Neural progenitor cell (in vitro differentiated cells): ENCODE measurements around the gene SMPD1. TPM values are rescaled to one million over a fixed set of nuclear protein-coding genes. Genes with fewer than 3 reads are reported as not detected.

Experiments used
- DNase-seq: peaks from one replicate; pipeline ENCODE4 v3.0.0-alpha.2; 2016; ENCODE audit warnings: low spot score
- H2AFZ ChIP-seq: fragments of 200-600 bp; sonication (generic); replicated peaks from 2 replicates; pipeline ENCODE4 v1.6.1; 2016; ENCODE audit warnings: antibody characterized with exemption
- H3F3A ChIP-seq: fragments of 200-600 bp; sonication (generic); 2 replicates; pipeline ENCODE4 v1.6.1; 2016; ENCODE audit warnings: antibody characterized with exemption, low read depth
- H3K27ac ChIP-seq: fragments of 200-600 bp; sonication (generic); 2 replicates; pipeline ENCODE4 v1.5.1; 2016; ENCODE audit warnings: mild to moderate bottlenecking
- H3K27me3 ChIP-seq: fragments of 200-600 bp; sonication (generic); 2 replicates; pipeline ENCODE4 v1.6.1; 2016; ENCODE audit warnings: mild to moderate bottlenecking, moderate library complexity
- H3K36me3 ChIP-seq: fragments of 200-600 bp; sonication (generic); 2 replicates; pipeline ENCODE4 v1.5.1; 2016
- H3K4me1 ChIP-seq: fragments of 200-600 bp; sonication (generic); 2 replicates; pipeline ENCODE4 v1.6.1; 2016; ENCODE audit warnings: mixed run types
- H3K4me2 ChIP-seq: fragments of 200-600 bp; sonication (generic); 2 replicates; pipeline ENCODE4 v1.6.1; 2016
- H3K4me3 ChIP-seq: fragments of 200-600 bp; sonication (generic); 2 replicates; pipeline ENCODE4 v1.5.1; 2016
- H3K79me2 ChIP-seq: fragments of 200-600 bp; sonication (generic); 2 replicates; pipeline ENCODE4 v1.6.1; 2016; ENCODE audit warnings: low read depth
- H3K9ac ChIP-seq: fragments of 200-600 bp; sonication (generic); 2 replicates; pipeline ENCODE4 v1.6.1; 2016
- H3K9me3 ChIP-seq: fragments of 200-600 bp; sonication (generic); 2 replicates; pipeline ENCODE4 v1.5.1; 2016; ENCODE audit warnings: low read depth
- H4K20me1 ChIP-seq: fragments of 200-600 bp; sonication (generic); 2 replicates; pipeline ENCODE4 v1.6.1; 2016; ENCODE audit warnings: low read depth
- H3K27ac Mint-ChIP-seq: 3 replicates; pipeline ENCODE4 v1.8.0; 2021; ENCODE audit warnings: mixed read lengths
- H3K27me3 Mint-ChIP-seq: 2 replicates; pipeline ENCODE4 v1.8.0; 2022; ENCODE audit warnings: low read depth, mild to moderate bottlenecking, inconsistent platforms, moderate library complexity, mixed read lengths; ENCODE audit not compliant: insufficient read depth
- H3K36me3 Mint-ChIP-seq: 3 replicates; pipeline ENCODE4 v1.8.0; 2021; ENCODE audit warnings: mixed read lengths
- H3K4me1 Mint-ChIP-seq: 3 replicates; pipeline ENCODE4 v1.8.0; 2021; ENCODE audit warnings: mixed read lengths
- H3K4me3 Mint-ChIP-seq: 3 replicates; pipeline ENCODE4 v1.8.0; 2021; ENCODE audit warnings: mild to moderate bottlenecking, moderate library complexity, mixed read lengths
- H3K9me3 Mint-ChIP-seq: 3 replicates; pipeline ENCODE4 v1.8.0; 2020; ENCODE audit warnings: mixed read lengths
- CTCF ChIP-seq: fragments of 200-600 bp; sonication (generic); IDR thresholded peaks from 2 replicates; pipeline ENCODE4 v1.5.1; 2017; ENCODE audit warnings: antibody characterized with exemption, mild to moderate bottlenecking
- EZH2 ChIP-seq: fragments of 200-600 bp; sonication (generic); IDR thresholded peaks from 2 replicates; pipeline ENCODE4 v1.6.1; 2017; ENCODE audit warnings: antibody characterized with exemption, mild to moderate bottlenecking, moderate library complexity
- EZH2phosphoT487 ChIP-seq: fragments of 200-600 bp; sonication (generic); IDR thresholded peaks from 2 replicates; pipeline ENCODE4 v1.6.1; 2017; ENCODE audit warnings: antibody characterized with exemption
- total RNA-seq: library from RNA; depleted of rRNA; stranded (reverse); fragments of >200 nt; gene quantifications from 2 replicates; pipeline ENCODE4 v1.2.3, GENCODE V29; 2015; ENCODE audit warnings: low replicate concordance

Gene SMPD1
- total RNA-seq, 1 donor from 2014 or later = 11.3 TPM

- Histone ChIP-seq H3K27me3 (no peaks in the 10 kb centered on the region), H3K36me3 (no peaks in the 10 kb centered on the region), H3K4me3 (no peak overlapping the region), H3K4me1 (no peaks in the 10 kb centered on the region), H3F3A (no peaks in the 10 kb centered on the region), H3K9me3 (no peaks in the 10 kb centered on the region), H3K4me2 (no peak overlapping the region), H3K27ac (no peak overlapping the region), H2AFZ (no peak overlapping the region), H3K9ac (no peak overlapping the region), H3K79me2 (no peaks in the 10 kb centered on the region), H4K20me1 (no peaks in the 10 kb centered on the region)
- no peak overlapping the region for H3K4me3 Mint-ChIP-seq
- TF ChIP-seq EZH2phosphoT487 = no peak
- TF ChIP-seq CTCF = no peak
- no peak for TF ChIP-seq EZH2
- peaks cover 6% of the 10 kb centered on the region for H3K4me1 Mint-ChIP-seq
- no peaks in the 10 kb centered on the region for H3K9me3 Mint-ChIP-seq
- no peak overlapping the region for H3K27ac Mint-ChIP-seq
- DNase-seq = no peak
- H3K36me3 Mint-ChIP-seq = no peaks in the 10 kb centered on the region
- H3K27me3 Mint-ChIP-seq = peaks cover 3% of the 10 kb centered on the region
These were observed 35.4 kb upstream of the SMPD1 start for GRCh38 chr11:6354651-6355485.

- no peak overlapping the region for H3K27ac Mint-ChIP-seq
- H3K4me3 Mint-ChIP-seq = no peak overlapping the region
- TF ChIP-seq EZH2phosphoT487 = no peak
- no peak for TF ChIP-seq EZH2
- TF ChIP-seq CTCF = no peak
- H3K27me3 ChIP-seq = no peaks in the 10 kb centered on the region
- no peaks in the 10 kb centered on the region for H3K9me3 ChIP-seq
- no peak overlapping the region for H3K4me2 ChIP-seq
- H3K9me3 Mint-ChIP-seq = no peaks in the 10 kb centered on the region
- H3K4me1 ChIP-seq = no peaks in the 10 kb centered on the region
- H3K9ac ChIP-seq = no peak overlapping the region
- peaks cover 3% of the 10 kb centered on the region for H3K27me3 Mint-ChIP-seq
- no peaks in the 10 kb centered on the region for H4K20me1 ChIP-seq
- H2AFZ ChIP-seq = no peak overlapping the region
- no peak for DNase-seq
- no peak overlapping the region for H3K27ac ChIP-seq
- no peaks in the 10 kb centered on the region for H3F3A ChIP-seq
- H3K4me1 Mint-ChIP-seq = peaks cover 6% of the 10 kb centered on the region
- no peaks in the 10 kb centered on the region for H3K36me3 Mint-ChIP-seq
- no peaks in the 10 kb centered on the region for H3K79me2 ChIP-seq
- H3K4me3 ChIP-seq = no peak overlapping the region
- H3K36me3 ChIP-seq = no peaks in the 10 kb centered on the region
These were observed 33.7 kb upstream of the SMPD1 start for GRCh38 chr11:6356503-6357055.

GRCh38 chr11:6357222-6357621, 33.1 kb upstream of the SMPD1 start:
- peaks cover 3% of the 10 kb centered on the region for H3K27me3 Mint-ChIP-seq
- no peak overlapping the region for H3K9ac ChIP-seq
- no peaks in the 10 kb centered on the region for H3K9me3 Mint-ChIP-seq
- peaks cover 6% of the 10 kb centered on the region for H3K4me1 Mint-ChIP-seq
- H2AFZ ChIP-seq = no peak overlapping the region
- no peaks in the 10 kb centered on the region for H3K36me3 ChIP-seq
- H3F3A ChIP-seq = no peaks in the 10 kb centered on the region
- no peaks in the 10 kb centered on the region for H3K9me3 ChIP-seq
- no peak overlapping the region for H3K27ac Mint-ChIP-seq
- no peaks in the 10 kb centered on the region for H4K20me1 ChIP-seq
- H3K4me1 ChIP-seq = no peaks in the 10 kb centered on the region
- TF ChIP-seq CTCF = no peak
- TF ChIP-seq EZH2 = no peak
- TF ChIP-seq EZH2phosphoT487 = no peak
- no peak overlapping the region for H3K4me3 Mint-ChIP-seq
- no peaks in the 10 kb centered on the region for H3K79me2 ChIP-seq
- H3K36me3 Mint-ChIP-seq = no peaks in the 10 kb centered on the region
- no peak overlapping the region for H3K27ac ChIP-seq
- H3K4me3 ChIP-seq = no peak overlapping the region
- DNase-seq = no peak
- H3K4me2 ChIP-seq = no peak overlapping the region
- H3K27me3 ChIP-seq = no peaks in the 10 kb centered on the region
